SKM-1 treated with dmso at 0.1 percent for 144 hours (cell line): ENCODE results near the gene SAMM50.

ENCODE experiments used
- DNase-seq: peaks from one replicate; lab custom pipeline; 2025; ENCODE audit not compliant: unreplicated experiment; lab: John Stamatoyannopoulos, UW

The SAMM50 gene

GRCh38 chr22:43955040-43955882 lies at the start of gene SAMM50:
TSS of gene SAMM50 (plus strand) at chr22:43955442. CDS start at chr22:43955578, 136 bp downstream.
- peak; percentile 87 for DNase-seq

- no peak for DNase-seq
These were observed 49.6 kb upstream of the SAMM50 start for GRCh38 chr22:43905681-43906080.

- no peak for DNase-seq
These were observed 45.5 kb upstream of the SAMM50 start for GRCh38 chr22:43909708-43910107.

- DNase-seq, result no peak
These were observed 45.0 kb upstream of the SAMM50 start for GRCh38 chr22:43910178-43910695.

GRCh38 chr22:43911351-43911750 lies 43.9 kb upstream of the SAMM50 start:
- DNase-seq, result no peak

GRCh38 chr22:43917521-43917920 lies 37.7 kb upstream of the SAMM50 start:
- no peak for DNase-seq

GRCh38 chr22:43919106-43919973 lies 35.9 kb upstream of the SAMM50 start:
- DNase-seq, result no peak

GRCh38 chr22:43921370-43921769 lies 33.9 kb upstream of the SAMM50 start:
- DNase-seq, result no peak

GRCh38 chr22:43922123-43922522 lies 33.1 kb upstream of the SAMM50 start:
- DNase-seq, result no peak

- DNase-seq, result peak; percentile 15
These were observed 32.1 kb upstream of the SAMM50 start for GRCh38 chr22:43923191-43923590.

GRCh38 chr22:43923631-43924464 lies 31.4 kb upstream of the SAMM50 start, which contains the start of gene PNPLA3:
TSS of gene PNPLA3 (plus strand) at chr22:43923805. CDS start at chr22:43923912, 107 bp downstream.
- DNase-seq, result peak; percentile 64

- no peak for DNase-seq
These were observed 30.4 kb upstream of the SAMM50 start for GRCh38 chr22:43924877-43925276.

- DNase-seq, result no peak
These were observed 29.6 kb upstream of the SAMM50 start for GRCh38 chr22:43925433-43926348.

GRCh38 chr22:43926349-43926710 lies 28.9 kb upstream of the SAMM50 start:
- DNase-seq, result no peak

- DNase-seq, result peak; percentile 90
These were observed 26.8 kb upstream of the SAMM50 start for GRCh38 chr22:43928468-43928867.

GRCh38 chr22:43928908-43929307 lies 26.3 kb upstream of the SAMM50 start:
- DNase-seq, result no peak

- no peak for DNase-seq
These were observed 23.5 kb upstream of the SAMM50 start for GRCh38 chr22:43931771-43932170.

- no peak for DNase-seq
These were observed 13.8 kb upstream of the SAMM50 start for GRCh38 chr22:43941449-43941848.

GRCh38 chr22:43944670-43945430 lies 10.4 kb upstream of the SAMM50 start:
- DNase-seq, result no peak
